Adrenal gland (tissue), 12 donors: Measurements from ENCODE around the gene BSN. TPM values are rescaled to one million over a fixed set of nuclear protein-coding genes. Genes with fewer than 3 reads are reported as not detected.
"Not testable (repeated sequence)": the region's sequence is repeated elsewhere in the genome, so short reads cannot be mapped to it uniquely, and the experiment has no call there.

Experiments used
- DNase-seq, 7 donors: peaks; one replicate each; pipeline ENCODE4 v3.0.0-alpha.2; 2019 to 2020
- H3K27ac ChIP-seq, 5 donors: fragments of 200-600 bp; sonication (generic) in 4 of 5; 1 replicate in 3 of 5; 2 replicates in 2 of 5; pipeline versions ENCODE4 v1.5.1 to v1.8.0; 2016 to 2020; ENCODE audit warnings: mild to moderate bottlenecking in 1 of 5
- H3K27me3 ChIP-seq: fragments of 200-600 bp; 2 replicates; pipeline ENCODE4 v1.8.0; 2021
- H3K36me3 ChIP-seq, 2 donors: fragments of 200-600 bp; replicated peaks in 1 of 2; 1 replicate in 1 of 2; 2 replicates in 1 of 2; pipeline versions ENCODE4 v1.5.1 to v1.8.0; 2018 to 2022
- H3K4me1 ChIP-seq, 2 donors: fragments of 200-600 bp; replicated peaks in 1 of 2; 1 replicate in 1 of 2; 2 replicates in 1 of 2; pipeline versions ENCODE4 v1.5.1 to v1.8.0; 2018 to 2021
- H3K4me3 ChIP-seq, 4 donors: fragments of 200-600 bp; sonication (generic) in 3 of 4; one replicate each; pipeline ENCODE4 v1.5.1; 2016 to 2018
- H3K9me3 ChIP-seq, 3 donors: fragments of 200-600 bp; sonication (generic) in 1 of 3; replicated peaks in 1 of 3; 1 replicate in 2 of 3; 2 replicates in 1 of 3; pipeline versions ENCODE4 v1.5.1 to v1.8.0; 2016 to 2021
- POLR2A ChIP-seq, 2 donors: fragments of 450-650 bp; IDR thresholded peaks; one replicate each; pipeline ENCODE4 v1.6.1; 2017; ENCODE audit warnings: antibody characterized with exemption in 2 of 2, mild to moderate bottlenecking in 2 of 2, moderate library complexity in 1 of 2
- WGBS, 4 donors: extraction: QIAGEN DNeasy Blood & Tissue Kit in 2 of 4; methylation state at CpG; one replicate each; pipeline versions ENCODE4 v1.1.5 to v1.1.7; 2013 to 2017; 5-methylcytosine and 5-hydroxymethylcytosine counted together
- intact Hi-C, 2 donors: fragments of 100-400 bp; cut with DNase I; formaldehyde crosslinking; loops; one replicate each; pipeline versions ENCODE4 v1.14.1 to v1.15.0; 2022 to 2023
- polyA plus RNA-seq, 3 donors: library from polyadenylated mRNA; stranded (reverse); fragments of 200-250 nt in 2 of 3; fragments of 350-450 nt in 1 of 3; fragmentation: Illumina TruSeq in 1 of 3; extraction: RNeasy Lipid Tissue Mini Kit (QIAGEN cat#74804) in 1 of 3; gene quantifications; one replicate each; pipeline ENCODE4 v1.2.3, GENCODE V29; 2013 to 2014
- total RNA-seq, 9 donors: library from RNA; depleted of rRNA in 4 of 9; stranded (reverse); fragments of >200 nt in 4 of 9; fragments of 120-200 nt in 1 of 9; fragmentation: NEBNext Ultra II Directional in 1 of 9; extraction: Animal tissue kit (Norgen Biotek cat#: 25700) in 1 of 9; gene quantifications; one replicate each; pipeline versions ENCODE4 v1.1.0 to v1.2.4, GENCODE V29; 2013 to 2023
- TF ChIP-seq, protein P1 (sequence below), 6 experiments: fragments of 450-650 bp in 4 of 6; fragments of 200-600 bp in 2 of 6; sonication (generic) in 1 of 6; IDR thresholded peaks; 1 replicate in 5 of 6; 2 replicates in 1 of 6; pipeline versions ENCODE4 v1.5.1 to v1.8.0; 2016 to 2021; ENCODE audit warnings: antibody characterized with exemption in 6 of 6, mild to moderate bottlenecking in 2 of 6, moderate library complexity in 1 of 6
- donor health status: healthy with polysubstance abuse.
- donor health status: Bipolar disorder and iron deficiency.
- donor health status: DM: yes; HTN: yes; CAD: no.
- donor health status: DM: no; HTN: no; CAD: no.
- donor health status: DM: no; HTN: no; CAD: no.
- donor health status: DM: yes; HTN: yes; CAD: no.

BSN gene
- total and polyA plus RNA-seq, 12 donors, result 0.27 to 4.6 (median 1.5) TPM

DNA sequence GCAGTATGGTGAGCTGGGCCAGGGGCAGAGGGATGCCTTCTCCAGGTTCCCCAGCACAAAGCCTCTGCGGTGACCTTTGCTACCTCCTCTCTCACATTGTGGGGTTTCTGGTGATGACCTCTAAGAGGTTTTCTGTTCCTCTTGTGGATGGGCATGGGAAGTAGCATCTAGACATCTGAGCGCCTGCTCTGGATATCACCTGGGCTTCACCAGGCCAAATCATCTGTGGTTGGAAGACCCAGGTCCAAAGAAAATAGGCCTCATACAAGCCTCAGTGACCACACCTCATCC is 126.9 kb downstream of the BSN start:
- intact Hi-C loops, result no loop called here
- TF ChIP-seq, protein P1, sequence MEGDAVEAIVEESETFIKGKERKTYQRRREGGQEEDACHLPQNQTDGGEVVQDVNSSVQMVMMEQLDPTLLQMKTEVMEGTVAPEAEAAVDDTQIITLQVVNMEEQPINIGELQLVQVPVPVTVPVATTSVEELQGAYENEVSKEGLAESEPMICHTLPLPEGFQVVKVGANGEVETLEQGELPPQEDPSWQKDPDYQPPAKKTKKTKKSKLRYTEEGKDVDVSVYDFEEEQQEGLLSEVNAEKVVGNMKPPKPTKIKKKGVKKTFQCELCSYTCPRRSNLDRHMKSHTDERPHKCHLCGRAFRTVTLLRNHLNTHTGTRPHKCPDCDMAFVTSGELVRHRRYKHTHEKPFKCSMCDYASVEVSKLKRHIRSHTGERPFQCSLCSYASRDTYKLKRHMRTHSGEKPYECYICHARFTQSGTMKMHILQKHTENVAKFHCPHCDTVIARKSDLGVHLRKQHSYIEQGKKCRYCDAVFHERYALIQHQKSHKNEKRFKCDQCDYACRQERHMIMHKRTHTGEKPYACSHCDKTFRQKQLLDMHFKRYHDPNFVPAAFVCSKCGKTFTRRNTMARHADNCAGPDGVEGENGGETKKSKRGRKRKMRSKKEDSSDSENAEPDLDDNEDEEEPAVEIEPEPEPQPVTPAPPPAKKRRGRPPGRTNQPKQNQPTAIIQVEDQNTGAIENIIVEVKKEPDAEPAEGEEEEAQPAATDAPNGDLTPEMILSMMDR (IDR thresholded peaks at IDR 0.05), result no peak
- no peak for TF ChIP-seq POLR2A (IDR thresholded peaks at IDR 0.05)
- WGBS, 4 donors, result 86 to 95% (median 91%) methylated on average over 1 to 2 of the region's 2 CpGs
- Histone ChIP-seq H3K27ac (no peak overlapping the region), H3K4me1 (no peaks in the 10 kb centered on the region), H3K9me3 (no peaks in the 10 kb centered on the region), H3K27me3 (no peaks in the 10 kb centered on the region), H3K36me3 (peaks cover 0 to 77% of the 10 kb centered on the region in 2 donors), H3K4me3 (no peak overlapping the region)
- DNase-seq, result no peak

DNA sequence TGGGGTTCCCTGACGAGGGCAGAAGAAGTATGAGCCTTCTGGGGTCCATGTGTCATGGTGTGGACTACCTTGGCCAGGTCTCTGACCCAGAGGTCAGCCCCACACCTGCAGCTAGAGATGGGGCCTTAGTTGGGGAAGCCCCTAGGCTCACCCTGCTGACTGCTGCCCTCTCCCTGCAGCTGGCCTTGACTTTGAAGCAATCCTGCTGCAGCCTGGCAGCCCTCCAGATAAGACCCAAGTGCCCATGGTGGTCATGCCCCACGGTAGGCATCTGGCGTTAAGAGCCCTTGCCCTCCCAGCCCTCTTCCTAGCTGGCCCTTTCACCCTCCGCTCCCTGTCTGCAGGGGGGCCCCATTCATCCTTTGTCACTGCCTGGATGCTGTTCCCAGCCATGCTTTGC is 127.3 kb downstream of the BSN start:
- intact Hi-C loops, result no loop called here
- 72 to 80% (median 78%) methylated on average over 2 to 4 of the region's 4 CpGs for WGBS, 4 donors
- Histone ChIP-seq H3K27me3 (no peaks in the 10 kb centered on the region), H3K9me3 (no peaks in the 10 kb centered on the region), H3K36me3 (peaks cover 0 to 74% of the 10 kb centered on the region in 2 donors), H3K4me3 (no peak overlapping the region), H3K4me1 (no peaks in the 10 kb centered on the region), H3K27ac (no peak overlapping the region)
- DNase-seq, result no peak
- no peak for TF ChIP-seq POLR2A (IDR thresholded peaks at IDR 0.05)
- TF ChIP-seq, protein P1 (IDR thresholded peaks at IDR 0.05), result no peak

DNA sequence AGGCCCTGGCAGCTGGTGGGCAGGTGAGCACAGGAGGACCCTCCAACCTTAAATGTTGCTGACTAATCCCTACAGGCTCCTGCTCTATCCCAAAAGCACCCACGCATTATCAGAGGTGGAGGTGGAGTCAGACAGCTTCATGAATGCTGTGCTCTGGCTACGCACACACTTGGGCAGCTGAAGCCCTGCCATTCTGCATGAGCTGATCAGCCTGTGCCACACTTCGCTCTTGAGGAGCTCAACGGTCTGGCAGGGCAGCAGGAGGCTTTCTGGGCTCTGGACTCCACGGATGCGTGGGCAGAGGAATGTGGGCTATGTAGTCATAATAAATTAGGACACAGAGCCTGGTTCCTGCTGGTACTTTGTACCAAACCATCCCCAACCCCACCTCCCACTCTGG is 128.9 kb downstream of the BSN start:
- intact Hi-C loops, result no loop called here
- 88 to 93% (median 90%) methylated on average over 5 to 6 of the region's 6 CpGs for WGBS, 4 donors

DNA sequence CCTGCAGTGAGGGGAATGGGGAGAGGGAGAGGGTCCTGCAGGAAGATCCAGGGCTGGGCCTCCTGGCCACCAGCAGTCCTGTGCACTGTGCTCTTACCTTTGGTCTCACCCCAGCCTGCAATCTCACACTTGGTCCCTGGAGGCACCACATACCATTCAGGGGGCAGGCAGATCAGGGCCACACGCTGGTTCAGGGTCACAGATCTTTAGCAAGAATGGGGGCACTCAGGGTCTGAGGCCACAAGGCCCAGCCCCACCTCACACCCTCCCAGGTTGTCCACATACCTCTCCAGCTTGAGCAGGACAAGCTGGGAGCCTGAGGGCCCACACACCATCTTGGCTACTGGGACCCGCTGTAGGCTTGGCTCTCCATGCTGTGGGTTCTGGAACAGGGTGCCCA is 130.2 kb downstream of the BSN start:
- WGBS, 4 donors, result 96 to 100% (median 96%) methylated on average over 1 to 2 of the region's 2 CpGs; no CpG with 5 or more reads in 1 of the 4 donors
- H3K4me3 ChIP-seq, H3K27me3 ChIP-seq, H3K27ac ChIP-seq, H3K4me1 ChIP-seq, DNase-seq, intact Hi-C loops, H3K9me3 ChIP-seq: not testable (repeated sequence)
- H3K36me3 ChIP-seq, result peaks cover 0 to 45% of the 10 kb centered on the region in 2 donors

More for the DNA sequence above, 128.9 kb downstream of the BSN start:
- no peaks in the 10 kb centered on the region for H3K4me1 ChIP-seq
- H3K9me3 ChIP-seq, result no peaks in the 10 kb centered on the region
- TF ChIP-seq, protein P1 (IDR thresholded peaks at IDR 0.05), result no peak
- TF ChIP-seq POLR2A (IDR thresholded peaks at IDR 0.05), result no peak
- H3K4me3 ChIP-seq, result no peak overlapping the region
- no peak overlapping the region for H3K27ac ChIP-seq
- peaks cover 0 to 58% of the 10 kb centered on the region in 2 donors for H3K36me3 ChIP-seq
- no peaks in the 10 kb centered on the region for H3K27me3 ChIP-seq
- no peak for DNase-seq

DNA sequence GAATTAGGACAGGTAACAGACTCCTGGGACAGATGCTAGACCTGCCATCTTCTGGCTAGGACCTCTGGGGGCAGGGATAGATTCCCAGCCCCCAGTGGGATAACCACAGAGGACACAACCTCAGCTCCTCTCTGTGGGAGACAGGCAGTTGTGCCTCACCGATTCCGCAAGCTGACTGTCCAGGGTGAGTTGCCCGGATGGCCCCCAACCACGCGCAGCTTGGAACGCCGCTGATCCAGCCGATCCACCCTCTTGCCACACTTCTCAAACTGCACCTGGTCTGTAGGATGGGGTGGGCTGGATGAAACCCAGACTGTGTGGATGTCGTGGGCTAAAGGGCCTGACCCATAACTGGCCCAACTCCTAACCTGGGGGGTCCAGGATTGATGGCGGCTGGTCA is 130.8 kb downstream of the BSN start:
- H3K27ac ChIP-seq, H3K4me3 ChIP-seq, H3K27me3 ChIP-seq, H3K9me3 ChIP-seq, intact Hi-C loops, DNase-seq: not testable (repeated sequence)
- Histone ChIP-seq H3K36me3 (peaks cover 0 to 38% of the 10 kb centered on the region in 2 donors), H3K4me1 (peaks cover 2 to 10% of the 10 kb centered on the region in 2 donors)
- WGBS, 4 donors, result 91 to 98% (median 96%) methylated on average over 8 to 10 of the region's 10 CpGs

DNA sequence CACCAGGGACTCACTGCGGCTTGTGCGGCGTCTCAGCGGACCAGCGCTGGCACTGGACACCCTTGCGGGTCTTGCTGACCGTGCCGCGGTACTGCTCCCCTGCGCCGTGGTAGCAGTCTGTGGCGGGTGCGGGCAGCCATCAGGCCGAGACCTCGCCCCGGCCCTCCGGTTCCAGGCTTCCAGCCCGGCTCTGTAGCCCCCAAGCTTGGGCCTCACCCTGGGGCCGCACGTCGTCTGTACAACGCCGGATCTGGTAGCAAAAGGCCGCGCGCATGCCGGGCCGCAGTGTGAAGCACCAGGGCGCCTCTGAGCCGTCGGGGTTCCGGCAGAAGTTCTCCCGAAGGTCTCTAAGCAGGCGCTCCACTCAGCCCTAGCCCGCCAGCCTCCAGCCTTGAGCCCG is 131.6 kb downstream of the BSN start:
- intact Hi-C loops, H3K27me3 ChIP-seq, H3K9me3 ChIP-seq, H3K27ac ChIP-seq: not testable (repeated sequence)
- peak in 1 of 7 donors; percentile 38 for DNase-seq
- 10 to 40% (median 29%) methylated on average over 1 to 33 of the region's 36 CpGs for WGBS, 4 donors
- Histone ChIP-seq H3K4me1 (peaks cover 5 to 18% of the 10 kb centered on the region in 2 donors), H3K36me3 (peaks cover 0 to 31% of the 10 kb centered on the region in 2 donors), H3K4me3 (peak overlapping the region in 1 of 4 donors; percentile 46)

DNA sequence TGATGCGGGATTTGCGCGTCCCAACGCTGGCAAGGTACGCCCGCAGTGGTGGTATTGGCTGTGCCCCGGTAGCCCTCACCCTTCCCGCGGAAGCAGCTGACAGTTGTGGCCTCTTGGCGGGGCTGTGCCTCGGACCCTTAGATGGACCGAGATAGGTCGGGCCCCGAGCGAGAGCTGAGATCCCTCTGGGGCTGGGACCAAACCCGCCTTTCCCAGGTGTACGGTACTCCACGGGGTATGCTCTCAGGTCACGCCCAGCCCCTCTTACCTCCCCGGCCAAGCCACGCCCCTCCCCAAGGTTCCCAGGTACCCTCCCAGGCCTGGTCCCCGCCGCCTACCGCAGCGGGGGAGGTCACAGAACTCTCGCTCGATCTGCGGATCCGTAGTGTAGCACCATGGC is 132.1 kb downstream of the BSN start:
- peak in 5 of 7 donors; percentile 23 to 63 (median 43) for DNase-seq
- Histone ChIP-seq H3K27ac (peak overlapping the region in 1 of 5 donors; percentile 17), H3K4me3 (peak overlapping the region in 1 of 4 donors; percentile 46)

DNA sequence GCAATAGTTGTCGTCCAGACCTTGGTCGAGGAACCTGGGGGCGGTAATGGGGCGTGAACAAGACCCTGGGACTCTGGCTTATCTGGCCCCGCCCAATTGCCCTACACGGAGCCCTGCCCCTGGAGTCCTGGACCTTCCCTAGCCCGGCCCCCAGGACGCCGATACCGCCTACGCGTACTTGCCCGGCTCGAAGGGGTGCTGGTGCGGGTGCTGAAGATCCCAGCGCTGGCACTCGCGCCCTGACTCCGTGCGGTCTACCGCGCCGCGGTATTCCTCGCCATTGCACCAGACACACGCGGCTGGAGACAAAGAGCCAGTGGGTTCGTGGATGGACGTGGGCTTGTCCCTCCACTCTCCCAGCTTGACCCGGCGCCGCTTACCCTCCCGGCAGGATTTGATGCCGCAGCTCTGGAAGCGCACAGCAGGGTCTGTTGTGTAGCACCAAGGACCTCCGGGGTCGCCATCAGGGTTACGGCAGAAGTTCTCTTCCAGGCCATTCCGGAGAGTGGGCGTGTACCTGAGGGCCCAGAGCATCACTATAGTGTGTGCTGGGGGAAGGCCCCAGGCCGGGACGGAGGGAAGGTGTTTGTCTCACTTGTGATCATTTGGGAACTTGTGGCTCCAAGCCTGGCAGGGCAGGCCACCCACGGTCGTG is 132.6 kb downstream of the BSN start:
- peak overlapping the region in 1 of 4 donors; percentile 46 for H3K4me3 ChIP-seq
- peak overlapping the region in 1 of 5 donors; percentile 17 for H3K27ac ChIP-seq
- peaks cover 0 to 20% of the 10 kb centered on the region in 2 donors for H3K36me3 ChIP-seq
- intact Hi-C loops, H3K9me3 ChIP-seq, H3K27me3 ChIP-seq: not testable (repeated sequence)
- H3K4me1 ChIP-seq, result peaks cover 5 to 24% of the 10 kb centered on the region in 2 donors
- WGBS, 4 donors, result 11 to 36% (median 16%) methylated on average over 9 to 44 of the region's 44 CpGs
- DNase-seq, result peak; percentile 53 to 86 (median 78)

More for the DNA sequence above, 132.1 kb downstream of the BSN start:
- H3K9me3 ChIP-seq, intact Hi-C loops, H3K27me3 ChIP-seq: not testable (repeated sequence)
- Histone ChIP-seq H3K36me3 (peaks cover 0 to 26% of the 10 kb centered on the region in 2 donors), H3K4me1 (peaks cover 5 to 23% of the 10 kb centered on the region in 2 donors)
- 2 to 40% (median 9%) methylated on average over 1 to 25 of the region's 29 CpGs for WGBS, 4 donors
